ENCODE data around the gene SBF2. TPM values are rescaled to one million over a fixed set of nuclear protein-coding genes. Genes with fewer than 3 reads are reported as not detected.
A peak's percentile ranks its signal among the peaks of the same experiment; 100 is the strongest.

The SBF2 gene
- polyA plus RNA-seq, 1 donor (not counting 4 experiments of a cell fraction or from before 2014, with no cell fraction given): 24.5 TPM

- Histone ChIP-seq H3K9ac (ENCODE audit: control insufficient read depth, extremely low read depth, insufficient read depth, low read length) (no peak overlapping the region), H3K27me3 (ENCODE audit: control insufficient read depth, extremely low read depth, insufficient read depth, low read length) (no peaks in the 10 kb centered on the region), H3K9me1 (ENCODE audit: control insufficient read depth, extremely low read depth, insufficient read depth, low read length) (no peaks in the 10 kb centered on the region), H3K4me3 (ENCODE audit: control insufficient read depth in 2 of 3, extremely low read depth in 1 of 3, insufficient read depth in 2 of 3, low read depth in 1 of 3, low read length in 3 of 3) (no peak overlapping the region), H2AFZ (ENCODE audit: control insufficient read depth, low read length) (no peak overlapping the region), H3K27ac (ENCODE audit: control insufficient read depth, insufficient read depth, low read length) (no peak overlapping the region), H3K36me3 (ENCODE audit: control insufficient read depth in 2 of 2, extremely low read depth in 1 of 2, insufficient read depth in 2 of 2, low read length in 2 of 2) (peaks cover 0 to 3% of the 10 kb centered on the region in 2 experiments), H3K79me2 (ENCODE audit: control insufficient read depth, insufficient read depth, low read length) (peaks cover 5% of the 10 kb centered on the region), H4K20me1 (ENCODE audit: control insufficient read depth, extremely low read depth, insufficient read depth, low read length) (no peaks in the 10 kb centered on the region), H3K4me1 (ENCODE audit: control insufficient read depth, extremely low read depth, insufficient read depth, low read length) (peaks cover 28% of the 10 kb centered on the region), H3K9me3 (ENCODE audit: control insufficient read depth, low read depth, low read length) (no peaks in the 10 kb centered on the region), H3K4me2 (ENCODE audit: control insufficient read depth, extremely low read depth, insufficient read depth, low read depth, low read length) (no peak overlapping the region)
- TF ChIP-seq EZH2 (IDR thresholded peaks at IDR 0.05; ENCODE audit: low read length) (no peak), CTCF (optimal IDR thresholded peaks at IDR 0.05 in 1 of 3, IDR thresholded peaks at IDR 0.05 in 1 of 3, conservative IDR thresholded peaks at IDR 0.05 in 1 of 3; ENCODE audit: extremely low read depth in 1 of 3, insufficient read depth in 2 of 3, low read length in 3 of 3) (peak in 1 of 3 experiments; percentile 17)
- dilution Hi-C loops (cut with MboI; ENCODE audit: extremely low pct_ligation_motif_present, low sequenced_read_pairs): no loop called here
- FAIRE-seq (no peak), DNase-seq (ENCODE audit: low read depth, low spot score) (no peak)
These were observed 4.3 kb upstream of the SBF2 start for GRCh38 chr11:10298342-10298741.

- H3K4me1 ChIP-seq (ENCODE audit: control insufficient read depth, extremely low read depth, insufficient read depth, low read length): peaks cover 26% of the 10 kb centered on the region
- H3K79me2 ChIP-seq (ENCODE audit: control insufficient read depth, insufficient read depth, low read length): peaks cover 27% of the 10 kb centered on the region
- FAIRE-seq: no peak
- dilution Hi-C loops (cut with MboI; ENCODE audit: extremely low pct_ligation_motif_present, low sequenced_read_pairs): no loop called here
- no peak for DNase-seq (ENCODE audit: low read depth, low spot score)
- peak overlapping the region; percentile 93 for H3K4me2 ChIP-seq (ENCODE audit: control insufficient read depth, extremely low read depth, insufficient read depth, low read depth, low read length)
- H3K36me3 ChIP-seq (ENCODE audit: control insufficient read depth in 2 of 2, extremely low read depth in 1 of 2, insufficient read depth in 2 of 2, low read length in 2 of 2): peaks cover 0 to 4% of the 10 kb centered on the region in 2 experiments
- TF ChIP-seq CTCF (optimal IDR thresholded peaks at IDR 0.05 in 1 of 3, IDR thresholded peaks at IDR 0.05 in 1 of 3, conservative IDR thresholded peaks at IDR 0.05 in 1 of 3; ENCODE audit: extremely low read depth in 1 of 3, insufficient read depth in 2 of 3, low read length in 3 of 3): no peak
- TF ChIP-seq EZH2 (IDR thresholded peaks at IDR 0.05; ENCODE audit: low read length): no peak
- H2AFZ ChIP-seq (ENCODE audit: control insufficient read depth, low read length): peak overlapping the region; percentile 89
- no peaks in the 10 kb centered on the region for H3K9me3 ChIP-seq (ENCODE audit: control insufficient read depth, low read depth, low read length)
- H4K20me1 ChIP-seq (ENCODE audit: control insufficient read depth, extremely low read depth, insufficient read depth, low read length): no peaks in the 10 kb centered on the region
- H3K27me3 ChIP-seq (ENCODE audit: control insufficient read depth, extremely low read depth, insufficient read depth, low read length): no peaks in the 10 kb centered on the region
- H3K9me1 ChIP-seq (ENCODE audit: control insufficient read depth, extremely low read depth, insufficient read depth, low read length): no peaks in the 10 kb centered on the region
- H3K9ac ChIP-seq (ENCODE audit: control insufficient read depth, extremely low read depth, insufficient read depth, low read length): peak overlapping the region; percentile 87
- peak overlapping the region; percentile 68 to 94 (median 74) for H3K4me3 ChIP-seq (ENCODE audit: control insufficient read depth in 2 of 3, extremely low read depth in 1 of 3, insufficient read depth in 2 of 3, low read depth in 1 of 3, low read length in 3 of 3)
- peak overlapping the region; percentile 24 for H3K27ac ChIP-seq (ENCODE audit: control insufficient read depth, insufficient read depth, low read length)
These were observed 1.3 kb upstream of the SBF2 start for GRCh38 chr11:10295064-10295901.

All from keratinocyte (primary cell).